GM18951 (cell line): ENCODE measurements around the gene ADRA2C.

Experiments used
- POLR2A ChIP-seq: IDR thresholded peaks from 4 replicates; pipeline ENCODE4 v1.6.1; 2011; ENCODE audit warnings: mild to moderate bottlenecking; ENCODE audit not compliant: insufficient read length, insufficient read depth; ENCODE audit errors: extremely low read depth
- in situ Hi-C: fragments of 300-500 bp; cut with MboI; formaldehyde crosslinking; loops from one replicate; pipeline ENCODE4 v1.12.0; 2022; ENCODE audit warnings: low sequenced_read_pairs, mixed read lengths, inconsistent platforms; ENCODE audit not compliant: unreplicated experiment

The ADRA2C gene

DNA sequence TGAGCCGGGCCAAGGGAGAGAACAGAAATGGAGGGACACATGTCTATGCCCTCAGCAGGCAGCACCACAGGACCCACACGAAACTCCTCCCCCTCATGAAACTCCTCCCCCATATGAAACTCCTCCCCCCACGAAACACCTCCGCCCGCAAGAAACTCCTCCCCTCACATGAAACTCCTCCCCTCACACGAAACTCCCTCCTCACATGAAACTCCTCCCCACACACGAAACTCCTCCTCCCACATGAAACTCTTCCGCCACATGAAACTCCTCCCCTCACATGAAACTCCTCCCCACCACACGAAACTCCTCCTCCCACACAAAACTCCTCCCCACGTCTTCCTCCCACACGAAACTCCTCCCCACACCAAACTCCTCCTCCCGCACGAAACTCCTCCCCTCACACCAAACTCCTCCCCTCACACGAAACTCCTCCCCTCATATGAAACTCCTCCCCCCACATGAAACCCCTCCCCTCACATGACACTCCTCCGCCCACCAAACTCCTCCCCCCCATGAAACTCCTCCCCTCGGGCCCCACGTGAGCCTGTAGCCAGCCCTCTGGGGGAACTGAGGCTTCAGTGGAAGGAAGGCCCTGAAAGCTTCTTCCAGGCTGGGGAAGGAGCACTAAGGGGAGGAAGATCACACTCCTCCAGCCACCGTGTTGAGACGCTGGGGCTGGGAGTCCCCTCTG, 15.2 kb downstream of the ADRA2C start:
- in situ Hi-C loops: no loop called here
- TF ChIP-seq POLR2A: no peak

DNA sequence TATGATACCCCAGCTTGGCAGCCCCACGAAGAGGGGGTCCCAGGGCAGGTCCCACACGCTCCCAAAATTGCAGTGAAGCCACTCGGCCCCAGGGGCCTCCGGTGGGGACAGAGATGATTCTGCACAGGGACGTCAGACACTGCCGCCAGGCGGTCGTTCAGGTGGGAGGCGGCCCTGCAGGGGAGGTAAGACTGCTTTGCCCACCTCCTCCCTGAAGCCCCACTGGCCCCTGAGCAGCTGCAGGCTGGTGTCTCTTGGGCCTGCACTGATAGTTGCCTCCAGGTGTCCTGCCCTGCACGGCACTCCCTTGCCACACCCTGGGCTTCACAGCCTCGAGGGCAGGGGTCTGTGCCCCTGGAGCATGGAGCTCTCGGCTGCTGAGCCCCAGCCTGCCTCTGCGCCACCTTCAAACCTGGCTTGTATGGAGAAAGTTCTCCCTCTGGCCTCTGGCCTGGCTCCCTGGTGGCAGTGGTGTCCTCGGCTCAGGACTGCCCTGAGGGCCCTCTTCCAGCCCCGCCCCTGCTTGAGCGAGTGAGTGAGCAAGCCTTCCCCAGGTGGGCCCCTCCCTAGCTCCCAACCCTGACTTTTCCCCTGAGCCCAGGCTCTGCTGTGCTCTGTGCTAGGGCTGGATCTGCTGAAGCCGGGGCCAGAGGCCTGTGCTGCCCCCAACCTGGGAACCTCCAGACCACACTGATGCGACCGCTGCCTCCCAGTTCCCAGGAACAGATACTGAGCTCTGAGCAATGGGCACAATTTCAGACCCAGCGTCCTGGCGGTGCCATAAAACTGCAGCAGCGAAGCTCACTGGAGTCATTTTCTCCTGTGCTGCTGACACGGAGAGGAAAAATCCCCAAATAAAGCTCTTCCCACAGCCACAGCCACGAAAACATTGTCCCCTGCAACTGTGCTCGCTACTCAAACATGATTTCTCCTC, 16.1 kb downstream of the ADRA2C start:
- no peak for TF ChIP-seq POLR2A
- in situ Hi-C loops: no loop called here

DNA sequence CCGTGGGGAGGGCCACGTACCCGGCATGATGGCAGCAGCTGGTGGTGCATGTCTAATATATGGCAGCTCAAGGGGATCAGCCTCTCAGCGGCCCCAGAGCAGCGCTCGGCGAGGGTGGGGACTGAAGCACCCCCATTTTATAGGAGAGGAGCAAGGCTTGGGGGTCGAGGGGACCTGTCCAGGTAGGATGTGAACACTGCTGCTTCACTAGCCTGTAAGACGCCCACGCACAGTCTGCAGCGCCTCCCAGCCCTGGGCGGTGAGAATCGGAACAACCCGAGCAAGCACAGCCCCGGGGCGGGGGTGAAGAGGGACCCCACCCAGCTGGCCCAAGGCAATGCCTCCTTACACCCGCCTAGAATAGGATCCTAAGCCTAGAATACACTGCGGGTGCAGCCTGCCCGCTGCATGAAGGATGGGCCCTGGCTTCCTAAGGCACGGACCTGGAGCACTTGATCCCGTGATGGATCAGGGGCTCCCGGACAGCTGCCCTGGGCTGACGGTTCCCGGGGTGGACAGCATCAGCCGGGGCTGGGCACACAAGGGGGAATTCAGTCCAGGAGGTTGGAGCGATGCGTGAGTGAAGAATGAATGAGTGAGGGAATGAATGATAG, 17.6 kb downstream of the ADRA2C start:
- in situ Hi-C loops: no loop called here
- TF ChIP-seq POLR2A: no peak

GRCh38 chr4:3784454-3785291, 18.5 kb downstream of the ADRA2C start:
- in situ Hi-C loops: no loop called here
- TF ChIP-seq POLR2A: no peak

GRCh38 chr4:3785292-3785565, 19.0 kb downstream of the ADRA2C start:
- TF ChIP-seq POLR2A: no peak
- in situ Hi-C loops: no loop called here

- in situ Hi-C loops: no loop called here
- TF ChIP-seq POLR2A: no peak
These were observed 20.1 kb downstream of the ADRA2C start for GRCh38 chr4:3786196-3786869.

- in situ Hi-C loops: no loop called here
These were observed 21.5 kb downstream of the ADRA2C start for GRCh38 chr4:3787489-3788365.

DNA sequence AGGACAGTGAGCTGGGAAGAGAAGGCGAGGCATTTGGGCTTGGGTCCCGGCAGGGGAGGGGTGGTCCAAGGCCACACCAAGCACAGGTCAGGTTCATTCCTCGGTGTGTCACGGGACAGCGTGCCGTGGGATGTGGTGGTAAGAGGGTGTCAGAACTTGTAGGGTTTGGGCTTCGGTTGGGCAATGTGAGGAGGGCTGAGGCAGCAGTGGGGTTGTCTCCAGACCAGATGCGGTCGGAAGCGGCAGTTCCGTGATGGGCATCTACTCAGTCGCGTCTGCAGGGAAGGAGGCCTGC, 22.1 kb downstream of the ADRA2C start:
- TF ChIP-seq POLR2A: no peak
- in situ Hi-C loops: no loop called here

More at GRCh38 chr4:3787489-3788365, 21.5 kb downstream of the ADRA2C start:
- TF ChIP-seq POLR2A: no peak

DNA sequence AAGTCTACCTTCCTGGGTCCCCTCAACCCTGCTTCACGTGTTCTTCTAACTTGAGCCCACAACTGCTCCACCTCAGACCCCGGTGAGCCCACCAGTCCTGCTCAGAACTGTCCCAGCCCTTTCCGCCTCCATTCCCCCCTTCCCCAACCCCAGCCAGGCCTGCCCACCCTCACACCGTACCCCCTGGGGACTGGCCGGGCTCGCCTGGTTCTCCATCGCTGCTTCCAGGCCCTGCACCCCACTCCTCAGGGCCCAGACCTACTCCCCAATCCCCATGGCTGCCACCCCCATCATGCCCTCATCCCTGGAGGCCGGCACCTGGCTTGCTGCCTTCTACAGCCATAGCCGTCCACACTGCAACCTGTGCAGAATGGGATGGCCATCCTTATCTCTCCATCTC, 23.4 kb downstream of the ADRA2C start:
- TF ChIP-seq POLR2A: no peak
- in situ Hi-C loops: no loop called here

- no peak for TF ChIP-seq POLR2A
- in situ Hi-C loops: no loop called here
These were observed 23.9 kb downstream of the ADRA2C start for GRCh38 chr4:3790006-3790561.

DNA sequence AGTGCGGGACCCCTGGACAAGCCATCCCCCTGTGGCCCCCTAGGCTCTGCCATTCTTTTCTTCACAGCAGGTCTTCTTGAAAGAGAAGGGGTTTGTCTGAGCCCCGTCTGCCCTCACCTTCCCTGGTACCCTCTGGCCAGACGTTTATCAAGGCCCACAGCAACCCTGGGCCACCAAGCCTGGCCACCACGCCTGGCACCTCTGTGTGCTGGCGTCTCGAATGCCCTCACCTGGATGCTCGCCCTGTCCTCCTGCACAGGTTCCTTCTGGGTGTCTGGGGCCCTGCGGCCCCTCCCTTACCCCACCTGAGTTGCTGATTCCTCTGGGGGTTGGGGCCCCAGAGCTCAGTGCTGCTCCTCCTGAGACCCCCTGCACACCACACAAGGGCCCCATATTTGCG, 25.1 kb downstream of the ADRA2C start:
- in situ Hi-C loops: no loop called here
- TF ChIP-seq POLR2A: no peak
